SK-N-SH treated with all-trans-retinoic acid at 6 μM for 48 hours (cell line): ENCODE measurements around the gene SMAD4.

Experiments used
- ARNTL ChIP-seq: fragments of 450-650 bp; formaldehyde crosslinking; IDR thresholded peaks from 2 replicates; pipeline ENCODE4 v1.5.0; 2020; ENCODE audit warnings: low read depth, mild to moderate bottlenecking, moderate library complexity, borderline replicate concordance
- RARB ChIP-seq: fragments of 250-450 bp; sonication (Bioruptor Pico); IDR thresholded peaks from 2 replicates; pipeline ENCODE4 v1.8.0; 2021; ENCODE audit warnings: mild to moderate bottlenecking, moderate library complexity
- ZFP3 ChIP-seq: fragments of 250-450 bp; sonication (Bioruptor Pico); IDR thresholded peaks from 2 replicates; pipeline ENCODE4 v1.5.0; 2020; ENCODE audit warnings: mild to moderate bottlenecking, moderate library complexity
- ZNF8 ChIP-seq: fragments of 450-650 bp; formaldehyde crosslinking; IDR thresholded peaks from 2 replicates; pipeline ENCODE4 v1.5.0; 2020; ENCODE audit warnings: mild to moderate bottlenecking, moderate library complexity
- TF ChIP-seq, protein P1 (sequence below): fragments of 250-450 bp; sonication (Bioruptor Pico); IDR thresholded peaks from 2 replicates; pipeline ENCODE4 v1.8.0; 2021; ENCODE audit warnings: low read depth, mild to moderate bottlenecking, moderate library complexity, borderline replicate concordance
- TF ChIP-seq, protein P2 (sequence below): fragments of 250-450 bp; sonication (Bioruptor Pico); IDR thresholded peaks from 2 replicates; pipeline ENCODE4 v1.8.0; 2020; ENCODE audit warnings: mild to moderate bottlenecking, moderate library complexity, borderline replicate concordance

DNA sequence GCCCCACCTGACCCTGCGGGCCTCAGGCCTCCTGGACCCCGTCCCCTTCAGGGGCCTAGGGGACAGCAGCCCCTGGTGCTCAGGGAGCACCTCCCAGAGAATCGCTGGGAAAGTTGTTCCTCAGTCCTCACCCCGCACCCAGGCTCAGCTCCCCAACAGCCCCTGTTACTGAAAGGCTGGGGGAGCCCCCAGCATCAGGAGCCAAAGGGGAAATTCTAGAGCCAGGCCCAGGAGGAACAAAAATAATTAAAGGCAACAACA is 91.5 kb downstream of the SMAD4 start:
- TF ChIP-seq ZFP3 (CRISPR knock-in tag) (no peak), ZNF8 (no peak), RARB (CRISPR knock-in tag) (no peak), ARNTL (CRISPR knock-in tag) (no peak)
- TF ChIP-seq, protein P1, sequence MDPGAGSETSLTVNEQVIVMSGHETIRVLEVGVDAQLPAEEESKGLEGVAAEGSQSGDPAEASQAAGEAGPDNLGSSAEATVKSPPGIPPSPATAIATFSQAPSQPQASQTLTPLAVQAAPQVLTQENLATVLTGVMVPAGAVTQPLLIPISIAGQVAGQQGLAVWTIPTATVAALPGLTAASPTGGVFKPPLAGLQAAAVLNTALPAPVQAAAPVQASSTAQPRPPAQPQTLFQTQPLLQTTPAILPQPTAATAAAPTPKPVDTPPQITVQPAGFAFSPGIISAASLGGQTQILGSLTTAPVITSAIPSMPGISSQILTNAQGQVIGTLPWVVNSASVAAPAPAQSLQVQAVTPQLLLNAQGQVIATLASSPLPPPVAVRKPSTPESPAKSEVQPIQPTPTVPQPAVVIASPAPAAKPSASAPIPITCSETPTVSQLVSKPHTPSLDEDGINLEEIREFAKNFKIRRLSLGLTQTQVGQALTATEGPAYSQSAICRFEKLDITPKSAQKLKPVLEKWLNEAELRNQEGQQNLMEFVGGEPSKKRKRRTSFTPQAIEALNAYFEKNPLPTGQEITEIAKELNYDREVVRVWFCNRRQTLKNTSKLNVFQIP (CRISPR knock-in tag) = no peak
- TF ChIP-seq, protein P2, sequence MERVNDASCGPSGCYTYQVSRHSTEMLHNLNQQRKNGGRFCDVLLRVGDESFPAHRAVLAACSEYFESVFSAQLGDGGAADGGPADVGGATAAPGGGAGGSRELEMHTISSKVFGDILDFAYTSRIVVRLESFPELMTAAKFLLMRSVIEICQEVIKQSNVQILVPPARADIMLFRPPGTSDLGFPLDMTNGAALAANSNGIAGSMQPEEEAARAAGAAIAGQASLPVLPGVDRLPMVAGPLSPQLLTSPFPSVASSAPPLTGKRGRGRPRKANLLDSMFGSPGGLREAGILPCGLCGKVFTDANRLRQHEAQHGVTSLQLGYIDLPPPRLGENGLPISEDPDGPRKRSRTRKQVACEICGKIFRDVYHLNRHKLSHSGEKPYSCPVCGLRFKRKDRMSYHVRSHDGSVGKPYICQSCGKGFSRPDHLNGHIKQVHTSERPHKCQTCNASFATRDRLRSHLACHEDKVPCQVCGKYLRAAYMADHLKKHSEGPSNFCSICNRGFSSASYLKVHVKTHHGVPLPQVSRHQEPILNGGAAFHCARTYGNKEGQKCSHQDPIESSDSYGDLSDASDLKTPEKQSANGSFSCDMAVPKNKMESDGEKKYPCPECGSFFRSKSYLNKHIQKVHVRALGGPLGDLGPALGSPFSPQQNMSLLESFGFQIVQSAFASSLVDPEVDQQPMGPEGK (CRISPR knock-in tag) = no peak
